Epithelial cell of proximal tubule (primary cell): ENCODE data around the gene KCNJ15. TPM values are rescaled to one million over a fixed set of nuclear protein-coding genes. Genes with fewer than 3 reads are reported as not detected.

ENCODE experiments used
- DNase-seq: peaks from one replicate; pipeline ENCODE4 v3.0.0-alpha.2; 2011; ENCODE audit warnings: low read depth
- H3K4me3 ChIP-seq: 2 replicates; pipeline ENCODE4 v1.5.1; 2011; ENCODE audit warnings: low read depth, mild to moderate bottlenecking, low read length
- CTCF ChIP-seq: conservative IDR thresholded peaks from 2 replicates; pipeline ENCODE4 v1.5.1; 2012; ENCODE audit warnings: low read depth, mild to moderate bottlenecking, low read length
- total RNA-seq: library from RNA; depleted of rRNA; stranded (reverse); fragments of >200 nt; gene quantifications from 2 replicates; pipeline ENCODE4 v1.2.3, GENCODE V29; 2015

Gene KCNJ15
- total RNA-seq, 1 donor from 2014 or later: 38.9 TPM

DNA sequence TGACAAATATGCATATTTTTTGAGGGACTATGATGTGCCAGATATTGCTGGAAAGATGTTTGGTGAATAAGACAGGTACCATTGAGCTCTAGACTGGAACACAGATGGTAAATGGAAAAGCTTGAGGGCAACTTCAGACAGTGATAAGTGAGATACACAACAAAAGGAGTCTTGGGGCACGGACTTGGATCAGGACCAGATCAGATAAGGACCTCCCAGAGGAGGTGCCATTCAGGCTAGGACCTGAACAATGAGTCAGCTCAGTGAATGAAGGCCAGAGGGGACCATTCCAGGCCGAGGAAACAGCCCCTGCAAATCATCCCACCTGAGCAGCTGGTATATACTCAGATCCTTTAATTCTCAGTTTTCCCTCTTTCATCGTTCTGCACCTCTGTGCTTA is 1.8 kb upstream of the KCNJ15 start:
- DNase-seq: no peak
- H3K4me3 ChIP-seq: no peak overlapping the region
- TF ChIP-seq CTCF: no peak

DNA sequence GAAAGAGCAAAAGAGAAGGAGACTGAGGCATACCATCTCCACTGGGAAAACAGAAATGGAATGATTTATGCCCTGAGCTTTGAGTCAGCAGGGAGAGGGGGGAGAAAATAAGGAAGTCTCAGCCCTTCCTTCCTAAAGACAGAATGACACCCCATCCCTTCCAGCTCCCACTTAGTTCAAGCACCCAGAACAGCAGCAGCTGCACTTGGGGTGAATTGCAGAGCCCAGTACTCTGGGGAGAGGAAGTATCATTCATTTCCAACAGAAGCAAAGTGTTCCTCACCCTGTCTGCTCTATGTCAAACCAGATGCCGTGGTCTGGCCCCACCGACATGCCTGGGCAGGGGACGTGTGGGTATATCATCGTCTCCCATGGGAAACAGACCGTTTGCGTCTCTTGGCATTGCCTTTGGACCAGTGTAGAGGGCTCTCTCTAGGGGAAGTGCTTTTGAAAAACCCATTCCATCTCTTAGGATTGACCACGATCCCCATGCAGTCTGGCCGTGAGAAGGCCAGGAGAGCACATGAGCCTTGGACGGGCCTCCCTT is 1.1 kb upstream of the KCNJ15 start:
- no peak for DNase-seq
- peak overlapping the region; percentile 83 for H3K4me3 ChIP-seq
- no peak for TF ChIP-seq CTCF

- no peak for DNase-seq
- no peak for TF ChIP-seq CTCF
- H3K4me3 ChIP-seq: peak overlapping the region; percentile 83
Observed at GRCh38 chr21:38257667-38258066, 876 bp downstream of the KCNJ15 start.

DNA sequence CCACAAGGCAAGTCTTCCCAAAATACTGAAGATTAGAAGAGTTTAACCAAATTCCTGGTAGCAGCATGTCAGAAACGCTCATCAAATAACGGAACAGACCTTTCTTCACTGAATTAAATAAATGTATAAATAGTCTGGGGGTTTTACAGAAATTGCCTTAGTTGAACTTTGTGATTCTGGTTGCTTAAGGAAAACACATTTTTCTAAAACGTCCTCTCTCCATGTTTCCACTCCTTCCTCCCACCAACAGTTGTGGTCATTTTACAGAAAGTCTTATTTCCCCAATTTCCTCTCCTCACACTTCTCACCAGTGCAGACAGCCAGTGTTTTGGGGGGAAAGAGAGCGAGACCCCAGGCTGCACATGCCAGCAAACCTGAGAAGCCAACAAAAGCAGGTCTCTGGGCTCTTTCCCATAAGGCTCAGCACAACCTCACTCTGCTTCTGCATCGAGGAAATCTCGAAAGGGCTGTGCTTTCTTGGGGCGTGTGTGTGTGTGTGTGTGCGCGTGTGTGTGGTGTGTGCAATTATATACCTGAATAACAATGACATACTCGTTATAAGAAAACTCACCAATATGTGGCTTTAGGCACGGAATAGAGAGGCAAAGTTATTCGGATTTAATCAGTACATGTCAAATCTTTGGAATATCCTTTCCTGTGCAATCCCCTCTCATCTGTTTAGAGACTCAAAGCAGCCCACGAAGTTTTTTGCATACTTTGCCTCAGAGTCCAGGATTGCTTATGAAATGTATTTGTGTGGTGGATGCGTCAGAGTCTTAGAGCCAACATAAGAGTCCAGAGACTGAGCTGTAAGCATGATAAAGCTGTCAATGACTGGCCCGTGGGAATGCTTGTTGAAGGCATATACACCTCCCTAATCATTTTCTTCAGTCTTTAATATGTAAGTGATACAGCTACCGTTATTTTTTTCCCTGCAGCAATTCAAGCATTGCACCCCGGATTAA is 2.0 kb downstream of the KCNJ15 start:
- H3K4me3 ChIP-seq: peak overlapping the region; percentile 83

DNA sequence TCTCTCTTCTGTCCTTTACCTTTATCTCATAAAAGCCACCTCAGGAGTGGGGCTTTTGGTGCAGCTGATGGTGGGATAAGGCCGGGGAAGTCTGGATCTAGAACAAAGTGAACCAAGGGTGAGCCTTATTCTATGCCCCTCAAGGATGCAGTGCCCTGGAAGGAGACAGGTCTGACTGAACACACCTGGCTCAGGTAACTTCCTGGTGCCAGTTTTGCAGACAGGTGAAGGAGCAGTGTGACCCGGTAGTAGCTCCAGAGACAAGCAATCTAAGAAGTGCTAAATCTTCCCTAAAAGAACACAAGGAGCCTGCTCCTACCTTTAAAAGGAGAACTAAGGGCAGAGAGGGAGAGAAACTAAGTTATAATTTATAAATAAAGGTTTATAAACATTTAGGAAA is 2.9 kb downstream of the KCNJ15 start:
- no peak for TF ChIP-seq CTCF
- DNase-seq: no peak
- peak overlapping the region; percentile 83 for H3K4me3 ChIP-seq

More for the DNA sequence above, 2.0 kb downstream of the KCNJ15 start:
- DNase-seq: no peak
- no peak for TF ChIP-seq CTCF

GRCh38 chr21:38260426-38260825 is 3.6 kb downstream of the KCNJ15 start:
- no peak for TF ChIP-seq CTCF
- DNase-seq: no peak
- peak overlapping the region; percentile 83 for H3K4me3 ChIP-seq
